Upper lobe of left lung (tissue), 4 donors: ENCODE measurements around the gene SLC38A4.

Source experiments
- POLR2A ChIP-seq, 4 donors: fragments of 450-650 bp; IDR thresholded peaks; one replicate each; pipeline ENCODE4 v1.5.1; 2016 to 2017; ENCODE audit warnings: antibody characterized with exemption in 4 of 4, mild to moderate bottlenecking in 2 of 4
- POLR2AphosphoS5 ChIP-seq, 2 donors: sonication (generic); formaldehyde crosslinking; IDR thresholded peaks; one replicate each; pipeline ENCODE4 v1.5.1; 2017; ENCODE audit warnings: antibody characterized with exemption in 2 of 2
- TF ChIP-seq, protein P1 (sequence below), 6 experiments: fragments of 450-650 bp in 4 of 6; fragments of 200-600 bp in 2 of 6; sonication (generic) in 2 of 6; IDR thresholded peaks; one replicate each; pipeline ENCODE4 v1.5.1; 2016 to 2019; ENCODE audit warnings: antibody characterized with exemption in 6 of 6

- TF ChIP-seq, protein P1, sequence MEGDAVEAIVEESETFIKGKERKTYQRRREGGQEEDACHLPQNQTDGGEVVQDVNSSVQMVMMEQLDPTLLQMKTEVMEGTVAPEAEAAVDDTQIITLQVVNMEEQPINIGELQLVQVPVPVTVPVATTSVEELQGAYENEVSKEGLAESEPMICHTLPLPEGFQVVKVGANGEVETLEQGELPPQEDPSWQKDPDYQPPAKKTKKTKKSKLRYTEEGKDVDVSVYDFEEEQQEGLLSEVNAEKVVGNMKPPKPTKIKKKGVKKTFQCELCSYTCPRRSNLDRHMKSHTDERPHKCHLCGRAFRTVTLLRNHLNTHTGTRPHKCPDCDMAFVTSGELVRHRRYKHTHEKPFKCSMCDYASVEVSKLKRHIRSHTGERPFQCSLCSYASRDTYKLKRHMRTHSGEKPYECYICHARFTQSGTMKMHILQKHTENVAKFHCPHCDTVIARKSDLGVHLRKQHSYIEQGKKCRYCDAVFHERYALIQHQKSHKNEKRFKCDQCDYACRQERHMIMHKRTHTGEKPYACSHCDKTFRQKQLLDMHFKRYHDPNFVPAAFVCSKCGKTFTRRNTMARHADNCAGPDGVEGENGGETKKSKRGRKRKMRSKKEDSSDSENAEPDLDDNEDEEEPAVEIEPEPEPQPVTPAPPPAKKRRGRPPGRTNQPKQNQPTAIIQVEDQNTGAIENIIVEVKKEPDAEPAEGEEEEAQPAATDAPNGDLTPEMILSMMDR (IDR thresholded peaks at IDR 0.05), result no peak
- no peak for TF ChIP-seq POLR2A (IDR thresholded peaks at IDR 0.05)
- no peak for TF ChIP-seq POLR2AphosphoS5 (IDR thresholded peaks at IDR 0.05)
These were observed 21.2 kb upstream of the SLC38A4 start for GRCh38 chr12:46847001-46847400.
